Activated CD4-positive, alpha-beta T cell treated with anti-CD3 and anti-CD28 coated beads, Interleukin-2, amount 50 U/mL, for 16 hours (primary cell): Measurements from ENCODE around the gene AEN.

Experiments used
- DNase-seq: peaks from one replicate; pipeline ENCODE4 v3.0.0-alpha.2; 2020

The AEN gene

DNA sequence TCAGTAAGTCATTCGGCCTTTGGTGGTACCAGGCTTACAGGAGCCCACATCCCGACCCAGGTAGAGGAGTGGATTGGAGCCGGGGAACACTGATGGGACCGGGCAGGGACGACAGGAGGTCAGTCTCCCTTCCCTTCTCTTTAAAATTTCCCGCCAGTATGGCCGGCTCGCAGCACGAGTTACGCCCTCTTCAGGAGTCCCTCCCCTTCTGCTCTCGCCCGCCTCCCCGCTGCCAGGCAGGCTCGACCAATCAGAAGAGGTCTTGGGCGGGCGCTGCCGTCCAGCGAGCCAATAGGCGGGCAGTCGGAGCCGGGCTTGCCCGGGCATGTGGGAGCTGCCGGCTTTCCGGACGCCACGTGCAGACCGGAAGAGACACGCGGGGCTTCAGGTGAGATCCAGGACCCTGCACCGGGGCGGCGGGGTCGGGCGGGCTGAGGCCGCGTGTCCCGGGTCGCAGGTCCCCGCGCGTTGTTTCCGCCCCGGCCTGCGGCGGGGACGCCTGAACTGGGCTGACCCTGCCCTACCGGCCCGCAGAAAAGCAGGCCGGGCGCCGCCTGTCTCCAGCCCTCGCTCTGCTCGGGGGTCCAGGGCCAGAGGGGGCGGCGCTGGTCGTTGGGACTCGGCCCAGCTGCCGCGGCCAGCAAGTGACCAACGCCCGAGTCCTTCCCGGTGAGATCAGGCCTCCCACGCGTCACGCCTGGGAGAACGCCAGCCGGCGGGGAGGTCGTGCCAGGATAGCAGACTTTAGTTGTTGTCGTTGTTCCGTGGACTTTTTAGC is at the start of gene AEN:
AEN (plus strand) TSS at position 346 of the 778 bp plus-strand sequence. CDS start 4,870 bp downstream, outside the sequence.
- DNase-seq, result peak; percentile 98

GRCh38 chr15:88571852-88572259 is 49.3 kb upstream of the AEN start:
- no peak for DNase-seq

GRCh38 chr15:88574077-88574476 is 47.1 kb upstream of the AEN start:
- no peak for DNase-seq

DNA sequence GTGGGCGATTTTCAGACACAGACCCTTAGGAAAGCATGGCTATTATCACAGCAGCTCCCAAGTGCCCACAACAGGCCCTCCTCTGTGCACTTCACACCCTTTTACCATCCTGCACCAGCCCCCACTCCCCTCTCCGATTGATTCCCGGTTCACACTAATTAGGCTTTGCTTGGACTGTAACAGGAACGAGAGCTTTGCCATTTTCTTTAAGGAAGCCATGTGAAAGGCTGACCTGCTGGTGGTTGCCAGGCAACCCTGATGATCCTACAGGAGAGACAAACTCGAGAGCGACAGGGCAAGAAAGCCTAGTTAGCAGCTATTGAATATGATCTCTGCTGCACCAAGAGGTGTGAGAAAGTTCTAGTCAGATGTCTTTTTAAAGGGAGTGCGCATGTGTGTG is 46.5 kb upstream of the AEN start:
- no peak for DNase-seq

DNA sequence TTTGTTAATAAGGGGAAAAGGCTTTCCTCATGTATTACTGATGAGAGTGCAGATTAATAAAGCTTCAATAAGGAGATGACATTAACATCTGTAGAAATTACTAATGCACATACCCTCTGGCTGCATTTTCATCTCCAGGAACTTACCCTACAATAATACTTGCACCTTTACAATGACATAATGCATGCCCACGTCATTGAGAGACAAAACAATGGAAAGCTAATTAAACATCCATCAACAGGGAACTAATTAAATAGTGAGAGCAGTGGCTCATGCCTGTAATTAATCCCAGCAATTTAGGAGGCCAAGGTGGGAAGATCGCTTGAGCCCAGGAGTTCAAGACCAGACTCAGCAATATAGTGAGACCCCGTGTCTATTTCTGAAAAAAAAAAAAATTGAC is 41.8 kb upstream of the AEN start:
- DNase-seq, result no peak

DNA sequence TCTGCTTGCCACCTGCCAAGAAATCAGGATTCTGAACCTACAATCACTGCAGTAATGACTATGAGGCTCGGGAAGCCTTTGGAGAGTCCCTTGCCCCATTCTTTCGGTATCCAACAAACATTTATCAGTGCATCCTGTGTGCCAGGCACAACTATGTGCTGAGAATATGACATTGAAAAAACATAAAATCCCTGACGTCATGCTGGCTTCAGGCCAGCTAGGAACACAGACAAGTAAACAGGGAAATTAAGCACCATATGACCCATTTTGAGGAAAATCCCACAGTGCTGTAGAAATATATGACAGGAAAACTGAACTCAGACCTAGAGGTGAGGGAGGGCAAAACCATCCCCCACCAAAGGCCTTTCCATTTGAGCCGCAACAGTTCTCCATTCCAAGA is 40.6 kb upstream of the AEN start:
- DNase-seq, result no peak

DNA sequence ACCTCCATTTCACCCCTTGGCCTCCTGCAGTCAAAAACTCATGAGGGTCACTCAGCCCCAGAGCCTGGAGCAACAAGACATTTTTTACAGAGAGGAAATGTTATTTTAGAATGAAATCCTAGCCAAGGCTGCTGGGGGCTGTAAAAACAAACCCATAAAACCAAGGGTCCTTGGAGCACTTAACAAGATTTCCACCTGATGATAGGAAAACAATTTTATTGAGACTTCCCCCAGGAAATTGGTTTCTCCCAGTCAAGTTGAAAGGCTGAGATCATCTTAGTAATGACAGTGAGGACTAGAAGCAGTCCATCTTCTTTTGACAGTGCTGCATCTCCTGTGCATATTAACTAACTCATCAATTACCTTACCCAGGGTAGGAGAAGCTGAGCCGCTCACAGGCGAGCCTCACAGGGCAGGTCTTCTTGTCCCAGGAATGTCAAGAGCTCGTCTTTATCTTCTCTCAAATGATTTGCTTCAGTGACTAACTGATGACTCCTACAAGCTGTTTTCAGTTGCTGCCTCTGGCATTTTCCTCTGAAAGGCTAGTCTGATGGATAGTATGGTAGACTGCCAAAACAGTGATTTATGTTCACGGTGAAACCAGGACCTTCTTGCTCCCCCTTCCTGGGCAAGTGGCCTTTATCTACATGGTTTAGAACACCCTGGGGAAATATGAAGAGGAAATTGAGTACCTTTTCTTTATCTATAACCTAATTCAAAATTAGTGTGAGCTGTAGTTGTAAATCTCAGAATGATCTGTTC is 34.6 kb upstream of the AEN start:
- DNase-seq, result no peak

DNA sequence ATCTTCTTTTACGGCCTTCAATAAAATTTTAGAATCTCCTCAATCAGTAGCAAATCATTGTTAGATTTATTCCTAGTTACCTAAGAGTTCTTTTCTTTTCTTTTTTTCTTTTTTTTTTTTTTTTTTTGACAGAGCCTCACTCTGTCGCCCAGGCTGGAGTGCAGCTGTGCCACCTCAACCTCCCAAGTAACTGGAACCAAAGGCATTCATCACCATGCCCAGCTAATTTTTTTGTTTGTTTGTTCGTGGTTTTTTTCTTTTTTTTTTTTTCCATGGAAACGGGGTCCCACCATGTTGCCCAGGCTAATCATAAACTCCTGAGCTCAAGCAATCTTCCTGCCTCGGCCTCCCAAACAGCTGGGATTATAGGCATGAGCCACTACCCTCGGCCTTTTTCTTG is 30.4 kb upstream of the AEN start:
- DNase-seq, result no peak

DNA sequence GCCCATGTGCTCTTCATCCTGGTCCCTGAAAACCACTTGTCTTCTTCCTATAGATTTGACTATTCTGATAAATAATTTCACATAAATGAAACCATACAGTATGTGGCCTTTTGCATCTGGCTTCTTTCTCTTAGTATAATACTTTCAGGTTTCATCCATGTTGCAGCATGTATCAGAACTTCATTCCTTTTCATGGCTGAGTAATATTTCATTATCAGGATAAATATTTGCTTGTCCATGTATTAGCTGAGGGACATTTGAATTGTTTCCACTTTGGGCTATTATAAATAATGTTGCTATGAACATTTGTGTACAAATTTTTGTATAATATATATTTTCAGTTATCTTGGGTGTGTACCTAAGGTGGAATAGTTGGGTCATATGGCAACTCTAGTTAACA is 29.8 kb upstream of the AEN start:
- no peak for DNase-seq

- DNase-seq, result no peak
Measured at GRCh38 chr15:88603885-88604284, 17.3 kb upstream of the AEN start.

DNA sequence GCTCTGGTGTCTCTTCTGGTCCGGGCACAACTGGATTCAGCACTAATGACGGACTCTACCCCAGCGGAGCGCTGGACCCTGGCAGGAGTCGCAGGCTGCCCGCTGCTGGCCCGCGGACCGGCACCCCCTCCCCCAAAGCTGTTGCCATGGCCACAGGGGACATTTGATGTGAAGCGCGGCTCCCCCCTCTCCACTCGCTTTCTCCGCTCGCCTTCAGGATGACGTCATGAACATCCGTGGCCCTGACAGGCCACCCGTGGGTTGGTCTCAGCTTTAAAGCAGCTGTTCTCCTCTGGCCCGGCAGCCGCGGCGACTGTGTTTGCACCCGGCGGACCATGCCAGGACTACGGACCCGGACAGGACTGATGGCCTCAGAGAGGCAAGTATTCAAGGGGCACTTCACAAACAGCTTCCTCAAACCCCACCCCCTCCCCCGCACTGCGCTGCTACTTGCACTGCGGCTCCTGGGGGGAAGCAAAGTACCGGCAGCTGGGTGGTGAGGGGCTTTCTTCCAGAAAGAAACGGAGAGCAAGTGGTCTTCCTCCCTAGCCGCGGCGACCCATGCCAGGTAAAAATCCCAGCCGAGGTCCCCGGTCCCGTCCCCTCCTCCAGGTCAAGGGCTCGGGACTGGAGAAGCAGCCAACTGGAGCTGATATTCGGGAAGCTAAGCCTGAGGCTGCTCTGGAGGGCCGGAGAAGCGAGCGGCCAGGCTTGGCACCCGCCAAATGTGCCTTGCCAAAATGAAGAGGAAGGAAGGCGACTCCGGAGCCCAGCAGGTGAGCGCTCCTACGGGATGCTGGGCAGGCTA is 16.6 kb upstream of the AEN start:
- no peak for DNase-seq

DNA sequence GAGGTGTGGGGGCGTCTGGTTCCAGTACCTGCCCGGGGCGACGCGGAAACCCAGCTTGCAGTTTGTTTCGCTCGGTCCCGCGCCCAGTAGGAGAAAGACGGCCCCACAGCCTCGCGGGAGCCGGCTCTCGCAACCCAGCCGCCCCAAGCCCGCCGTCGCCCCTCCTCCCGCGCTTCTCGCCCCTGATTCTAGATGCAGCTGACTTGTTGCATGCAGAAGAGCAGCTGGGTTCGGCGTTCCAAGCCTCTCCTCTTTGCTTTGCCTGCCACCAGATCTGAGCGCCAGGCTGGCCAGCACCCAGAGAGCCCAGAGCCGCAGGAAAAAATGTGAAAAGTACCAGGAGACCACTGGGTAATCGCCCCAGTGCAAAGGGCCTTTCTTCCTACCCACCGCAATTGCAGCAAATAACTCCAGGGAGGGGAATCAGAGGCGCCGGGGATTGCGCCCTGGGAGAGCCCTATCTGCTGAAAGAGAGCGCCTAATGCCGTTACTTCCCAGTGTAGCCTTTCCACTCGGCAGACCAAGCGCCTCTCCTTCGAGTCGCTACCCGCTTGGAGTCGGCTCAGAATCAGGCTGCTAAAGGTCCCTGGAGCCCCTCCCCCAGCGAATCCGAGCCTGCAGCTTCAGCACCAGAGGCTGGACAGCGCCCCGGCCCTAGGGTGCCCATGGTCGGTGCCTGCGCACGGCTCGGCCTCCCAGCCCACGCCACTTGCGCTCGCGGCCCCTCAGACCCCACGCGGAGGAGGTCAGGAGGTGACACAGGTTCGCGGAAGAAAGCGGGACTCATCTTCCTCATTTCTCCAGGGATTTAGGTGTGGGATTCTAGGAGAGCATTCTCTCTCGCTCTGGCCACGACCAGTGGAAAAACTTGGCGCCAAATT is 15.7 kb upstream of the AEN start:
- no peak for DNase-seq

DNA sequence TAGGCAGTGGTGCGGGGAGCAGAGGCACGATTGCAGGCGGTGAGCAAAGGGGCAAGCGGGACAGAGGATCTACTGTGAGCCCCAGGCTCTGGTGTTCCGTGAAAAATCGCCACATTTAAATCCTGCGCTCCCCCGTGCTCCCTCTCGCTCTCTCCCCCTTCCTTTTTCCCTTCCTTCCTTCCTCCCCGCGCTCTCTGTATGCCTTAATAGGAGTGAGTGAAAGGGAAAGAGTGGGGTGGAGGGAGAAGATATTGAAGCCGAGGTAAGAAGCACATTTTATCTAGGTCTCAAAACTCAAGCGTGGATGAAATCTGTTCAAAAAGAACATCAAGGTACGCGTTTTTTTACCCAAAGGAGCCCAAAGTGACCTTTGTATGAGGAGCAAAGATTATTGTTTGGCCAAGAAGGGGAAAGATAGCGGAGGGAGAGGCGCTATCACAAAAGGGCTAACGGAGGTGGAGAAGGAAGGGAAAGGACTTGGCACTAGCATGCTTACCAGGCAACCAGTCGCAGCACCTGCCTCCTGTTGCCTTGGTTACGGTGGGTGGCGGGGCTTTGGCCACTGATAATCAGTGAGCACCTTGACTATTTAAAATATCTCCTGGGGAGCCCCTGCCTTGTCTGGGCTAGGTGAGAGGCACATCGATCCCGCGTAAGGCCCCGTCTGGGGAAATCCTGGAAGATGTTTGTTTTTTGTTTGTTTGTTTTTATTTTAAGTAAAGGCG is 14.9 kb upstream of the AEN start:
- DNase-seq, result no peak

DNA sequence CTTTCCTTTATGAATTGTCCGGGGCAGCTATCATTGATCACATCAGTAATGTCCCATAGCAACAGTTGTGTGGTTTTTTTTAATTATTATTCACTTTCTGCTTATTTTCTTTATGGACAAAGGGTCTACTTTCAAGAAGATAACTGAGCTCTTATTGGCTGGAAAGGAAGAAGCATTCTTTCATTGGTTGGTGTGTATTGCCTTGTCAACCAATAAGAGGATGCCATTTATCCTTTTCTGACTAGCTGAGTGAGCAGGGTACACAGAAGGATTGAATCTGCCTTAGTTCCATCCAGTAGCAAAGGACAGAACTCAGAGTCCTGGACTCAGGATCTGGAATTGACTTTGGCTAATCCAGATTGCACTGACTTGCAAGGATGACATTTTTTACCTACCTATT is 13.2 kb upstream of the AEN start:
- DNase-seq, result no peak

GRCh38 chr15:88608607-88609181 is 12.4 kb upstream of the AEN start:
- no peak for DNase-seq

GRCh38 chr15:88609344-88610090 is 11.6 kb upstream of the AEN start:
- no peak for DNase-seq

DNA sequence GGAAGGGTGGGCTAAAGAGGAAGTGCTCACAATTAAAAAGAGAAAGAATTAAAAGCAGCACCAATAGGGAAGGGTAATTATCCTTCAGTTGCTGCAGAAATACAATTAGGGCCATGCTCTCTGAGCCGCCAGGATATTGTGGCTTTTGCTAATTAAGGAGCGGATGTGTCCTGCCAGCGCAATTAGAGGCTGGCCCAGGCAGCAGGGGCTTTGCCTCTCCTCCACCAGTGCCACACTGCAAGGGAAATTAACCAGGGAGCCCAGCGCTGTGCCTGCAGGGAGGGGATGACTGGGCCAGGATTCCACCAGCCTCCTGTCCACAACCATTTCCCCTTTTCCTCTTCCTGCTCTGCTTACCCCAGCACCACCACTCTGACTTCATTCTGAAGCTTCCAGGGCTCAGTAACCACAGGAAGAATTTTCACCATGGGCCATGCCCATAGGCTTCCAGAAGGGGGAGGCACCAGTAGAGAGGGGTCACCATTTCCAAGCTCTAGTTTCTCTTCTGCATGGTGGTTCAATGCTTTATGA is 10.4 kb upstream of the AEN start:
- no peak for DNase-seq

DNA sequence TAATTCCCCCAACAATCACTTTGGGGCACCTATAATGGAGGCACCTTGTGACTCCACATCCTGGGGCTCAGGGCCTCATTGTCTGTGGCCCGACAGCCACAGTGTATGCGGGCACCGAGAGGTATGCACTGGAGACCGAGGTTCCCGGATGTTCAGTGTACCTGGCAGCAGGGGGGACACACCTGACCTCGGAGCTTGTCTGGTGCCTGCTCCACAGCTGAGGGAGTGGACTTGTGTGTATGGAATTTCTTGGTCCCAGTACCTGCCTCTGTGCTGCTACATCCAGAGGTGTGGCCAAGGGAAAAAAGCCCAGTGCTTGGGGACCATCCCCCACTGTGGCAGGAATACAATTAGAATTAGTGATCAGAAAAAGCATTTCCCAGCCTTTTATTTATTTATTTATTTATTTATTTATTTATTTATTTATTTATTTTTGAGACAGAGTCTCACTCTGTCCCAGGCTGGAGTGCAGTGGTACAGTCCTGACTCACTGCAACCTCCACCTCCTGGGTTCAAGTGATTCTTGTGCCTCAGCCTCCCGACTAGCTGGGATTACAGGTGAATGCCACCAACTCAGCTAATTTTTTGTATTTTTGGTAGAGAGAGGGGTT is 8.8 kb upstream of the AEN start:
- no peak for DNase-seq

DNA sequence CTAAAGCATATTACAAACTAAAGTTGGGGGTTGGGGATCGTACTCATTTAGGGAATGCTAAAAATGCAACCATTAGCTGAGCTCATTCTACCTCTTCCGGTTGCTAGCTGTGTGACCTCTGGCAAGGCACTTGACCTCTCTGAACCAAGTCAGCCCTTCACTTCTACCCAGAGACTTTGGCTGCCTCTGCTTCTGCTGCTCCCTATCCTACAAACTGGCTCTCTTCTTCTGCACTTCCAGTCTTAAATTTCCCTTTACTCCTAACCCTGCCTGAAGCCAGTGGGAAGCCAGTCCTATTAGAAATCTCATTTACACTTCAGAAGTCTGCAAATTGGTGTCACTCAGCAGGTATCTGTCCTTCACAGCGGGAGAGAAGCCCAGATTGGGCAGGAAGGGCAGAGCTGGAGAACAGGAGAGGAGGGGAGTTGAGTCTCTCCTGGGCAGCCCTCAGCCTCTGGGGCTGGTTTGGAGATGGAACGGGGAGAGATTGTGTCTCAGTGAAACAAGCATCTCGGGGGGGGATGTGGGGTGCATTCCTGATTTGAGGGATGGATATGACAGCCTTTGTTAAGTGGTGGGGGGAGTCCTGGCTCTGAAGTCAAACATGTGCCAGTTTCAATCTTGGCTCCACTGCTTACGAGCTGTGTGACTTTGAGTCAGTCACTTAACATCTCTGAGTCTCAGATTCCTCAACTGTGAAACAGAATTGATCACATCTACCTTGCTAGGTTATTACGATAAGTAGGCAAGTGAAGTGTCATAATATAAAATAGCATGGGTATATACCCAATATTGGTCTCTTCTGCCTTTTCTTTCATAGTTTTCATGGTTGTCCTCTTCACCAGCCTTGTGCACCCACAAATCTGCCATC is 7.8 kb upstream of the AEN start:
- DNase-seq, result no peak
